Fibroblast of lung (primary cell): Measurements from ENCODE around the gene CAPG.

ENCODE experiments used
- EZH2 ChIP-seq: IDR thresholded peaks from 2 replicates; pipeline ENCODE4 v1.5.1; 2012; ENCODE audit warnings: low read length, control low read depth, mild to moderate bottlenecking; ENCODE audit errors: missing control alignments
- TF ChIP-seq, protein P1 (sequence below), 2 donors: IDR thresholded peaks in 1 of 2; conservative IDR thresholded peaks in 1 of 2; 1 replicate in 1 of 2; 2 replicates in 1 of 2; pipeline ENCODE4 v1.5.1; 2011 to 2012; ENCODE audit warnings: low read length in 2 of 2, control low read depth in 1 of 2, inconsistent platforms in 1 of 2, low read depth in 1 of 2, mild to moderate bottlenecking in 1 of 2

DNA sequence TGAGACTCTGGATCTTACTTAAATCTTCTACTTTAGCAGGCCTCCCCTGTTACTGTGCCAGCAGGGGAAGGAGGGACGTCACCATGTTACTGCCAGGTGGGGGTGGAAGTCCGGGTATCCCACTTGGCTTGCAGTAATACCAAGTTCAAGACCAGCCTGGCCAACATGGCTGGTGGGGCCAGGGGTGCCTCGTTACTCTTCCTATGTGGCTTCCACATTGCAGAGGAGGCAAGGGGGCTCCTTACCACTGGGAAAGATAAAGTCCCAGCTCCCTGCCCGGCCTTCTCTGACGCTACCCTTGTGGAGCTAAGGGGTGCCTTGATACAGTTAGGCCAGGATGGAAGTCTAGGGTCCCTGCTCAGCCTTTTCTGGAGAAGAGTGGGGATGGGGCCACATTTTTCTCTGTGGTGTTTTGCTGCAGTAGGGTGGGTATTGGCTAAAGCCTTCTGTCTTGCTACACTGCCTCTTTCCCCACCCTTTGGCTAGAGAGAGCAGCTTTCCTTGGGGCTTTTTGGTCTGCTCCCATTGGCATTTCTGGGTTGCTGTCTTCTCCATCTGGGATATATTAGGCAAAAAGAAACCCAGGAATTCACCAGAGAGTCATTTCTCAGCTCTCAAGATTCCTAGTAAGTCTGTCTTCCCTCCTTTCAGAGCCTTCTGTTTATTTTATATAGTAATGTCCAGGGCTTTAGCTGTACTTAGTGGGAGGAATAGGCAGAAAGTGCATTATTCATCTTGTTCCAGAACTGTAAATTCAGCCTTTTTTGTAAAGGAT lies 33.7 kb downstream of the CAPG start:
- TF ChIP-seq, protein P1, sequence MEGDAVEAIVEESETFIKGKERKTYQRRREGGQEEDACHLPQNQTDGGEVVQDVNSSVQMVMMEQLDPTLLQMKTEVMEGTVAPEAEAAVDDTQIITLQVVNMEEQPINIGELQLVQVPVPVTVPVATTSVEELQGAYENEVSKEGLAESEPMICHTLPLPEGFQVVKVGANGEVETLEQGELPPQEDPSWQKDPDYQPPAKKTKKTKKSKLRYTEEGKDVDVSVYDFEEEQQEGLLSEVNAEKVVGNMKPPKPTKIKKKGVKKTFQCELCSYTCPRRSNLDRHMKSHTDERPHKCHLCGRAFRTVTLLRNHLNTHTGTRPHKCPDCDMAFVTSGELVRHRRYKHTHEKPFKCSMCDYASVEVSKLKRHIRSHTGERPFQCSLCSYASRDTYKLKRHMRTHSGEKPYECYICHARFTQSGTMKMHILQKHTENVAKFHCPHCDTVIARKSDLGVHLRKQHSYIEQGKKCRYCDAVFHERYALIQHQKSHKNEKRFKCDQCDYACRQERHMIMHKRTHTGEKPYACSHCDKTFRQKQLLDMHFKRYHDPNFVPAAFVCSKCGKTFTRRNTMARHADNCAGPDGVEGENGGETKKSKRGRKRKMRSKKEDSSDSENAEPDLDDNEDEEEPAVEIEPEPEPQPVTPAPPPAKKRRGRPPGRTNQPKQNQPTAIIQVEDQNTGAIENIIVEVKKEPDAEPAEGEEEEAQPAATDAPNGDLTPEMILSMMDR (conservative IDR thresholded peaks at IDR 0.05 in 1 of 2, IDR thresholded peaks at IDR 0.05 in 1 of 2; ENCODE audit: low read depth in 1 of 2, low read length in 2 of 2), result no peak
- TF ChIP-seq EZH2, result no peak
